DMS53 (cell line): ENCODE results near the gene KCNIP3.
"Not testable (repeated sequence)": the region's sequence is repeated elsewhere in the genome, so short reads cannot be mapped to it uniquely, and the experiment has no call there.

Experiments used
- DNase-seq: peaks from one replicate; lab custom pipeline; 2025; lab: John Stamatoyannopoulos, UW

KCNIP3 gene

GRCh38 chr2:95296880-95297487 lies at the start of gene KCNIP3:
Gene KCNIP3 (plus strand): TSS chr2:95297347. CDS start chr2:95297439, 92 bp downstream.
- DNase-seq: peak; percentile 96

- DNase-seq: no peak
Observed at GRCh38 chr2:95258271-95258670, 38.9 kb upstream of the KCNIP3 start.

GRCh38 chr2:95260028-95261023 lies 36.8 kb upstream of the KCNIP3 start:
- no peak for DNase-seq

- no peak for DNase-seq
Observed at GRCh38 chr2:95261602-95262001, 35.5 kb upstream of the KCNIP3 start.

GRCh38 chr2:95262896-95263542 lies 34.1 kb upstream of the KCNIP3 start:
- DNase-seq: no peak

- DNase-seq: no peak
Observed at GRCh38 chr2:95264624-95265023, 32.5 kb upstream of the KCNIP3 start.

- no peak for DNase-seq
Observed at GRCh38 chr2:95265182-95265581, 32.0 kb upstream of the KCNIP3 start.

- no peak for DNase-seq
Observed at GRCh38 chr2:95266781-95267430, 30.2 kb upstream of the KCNIP3 start.

- no peak for DNase-seq
Observed at GRCh38 chr2:95267458-95268210, 29.5 kb upstream of the KCNIP3 start.

GRCh38 chr2:95268211-95269035 lies 28.7 kb upstream of the KCNIP3 start:
- DNase-seq: no peak

- no peak for DNase-seq
Observed at GRCh38 chr2:95269036-95269680, 28.0 kb upstream of the KCNIP3 start.

- DNase-seq: not testable (repeated sequence)
Observed at GRCh38 chr2:95269745-95270144, 27.4 kb upstream of the KCNIP3 start.

- DNase-seq: no peak
Observed at GRCh38 chr2:95270541-95271081, 26.5 kb upstream of the KCNIP3 start.

- DNase-seq: no peak
Observed at GRCh38 chr2:95271381-95271971, 25.7 kb upstream of the KCNIP3 start.

GRCh38 chr2:95272299-95272751 lies 24.8 kb upstream of the KCNIP3 start:
- no peak for DNase-seq

- DNase-seq: no peak
Observed at GRCh38 chr2:95272781-95273180, 24.4 kb upstream of the KCNIP3 start.

- DNase-seq: no peak
Observed at GRCh38 chr2:95273566-95274290, 23.4 kb upstream of the KCNIP3 start.
